Spleen (tissue), 7 donors: ENCODE measurements around the gene GNG11.

Experiments
- CTCF ChIP-seq, 11 experiments: fragments of 200-600 bp in 7 of 11; fragments of 450-650 bp in 4 of 11; sonication (generic) in 4 of 11; IDR thresholded peaks in 8 of 11; conservative IDR thresholded peaks in 3 of 11; 1 replicate in 7 of 11; 2 replicates in 4 of 11; pipeline versions ENCODE4 v1.4.0 to v1.8.0; 2016 to 2021; ENCODE audit warnings: antibody characterized with exemption in 11 of 11, inconsistent platforms in 4 of 11, mild to moderate bottlenecking in 1 of 11
- POLR2A ChIP-seq, 3 donors: fragments of 450-650 bp; IDR thresholded peaks; one replicate each; pipeline ENCODE4 v1.5.1; 2017; ENCODE audit warnings: antibody characterized with exemption in 3 of 3, mild to moderate bottlenecking in 1 of 3
- POLR2AphosphoS5 ChIP-seq, 3 donors: sonication (generic); formaldehyde crosslinking; IDR thresholded peaks; one replicate each; pipeline ENCODE4 v1.5.1; 2017; ENCODE audit warnings: antibody characterized with exemption in 3 of 3
- donor health status: DM: no; HTN: no; CAD: no; lungs with moderate emphysema.
- donor health status: DM: no; HTN: no; CAD: no.
- donor health status: DM: no; HTN: no; CAD: no.

DNA sequence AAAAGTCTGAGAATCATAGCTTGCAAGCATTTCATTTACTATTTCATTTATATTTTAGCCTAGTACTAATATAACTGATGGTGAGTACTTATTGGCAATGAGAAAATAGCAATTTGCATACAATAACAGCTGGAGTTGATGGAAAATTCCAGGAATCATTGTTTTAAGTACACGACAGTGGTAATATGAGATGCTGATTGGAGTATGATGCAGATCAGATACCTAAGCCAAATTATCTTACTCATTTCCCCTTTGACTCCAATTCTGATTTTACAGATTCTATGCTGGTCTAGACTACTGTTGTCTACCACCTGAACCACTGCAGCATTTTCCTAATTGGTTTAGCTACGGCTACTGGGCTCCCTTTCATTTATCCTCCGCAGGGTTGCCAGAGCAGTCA is 36.7 kb downstream of the GNG11 start:
- TF ChIP-seq CTCF (IDR thresholded peaks at IDR 0.05 in 8 of 11, conservative IDR thresholded peaks at IDR 0.05 in 3 of 11), result no peak
- no peak for TF ChIP-seq POLR2AphosphoS5 (IDR thresholded peaks at IDR 0.05)
- TF ChIP-seq POLR2A (IDR thresholded peaks at IDR 0.05), result no peak
